H9 (cell line): ENCODE data around the gene ZNF837. TPM values are rescaled to one million over a fixed set of nuclear protein-coding genes. Genes with fewer than 3 reads are reported as not detected.

Source experiments
- DNase-seq: peaks from one replicate; pipeline ENCODE4 v3.0.0-alpha.2; 2017
- H2AFZ ChIP-seq: one replicate; pipeline ENCODE4 v1.6.1; 2013; ENCODE audit warnings: mild to moderate bottlenecking, low read length, control low read depth, moderate library complexity
- H2AK5ac ChIP-seq: 2 replicates; pipeline ENCODE4 v1.6.1; 2013; ENCODE audit warnings: low read length, control low read depth, mixed read lengths; ENCODE audit not compliant: insufficient read length
- H2BK120ac ChIP-seq: one replicate; pipeline ENCODE4 v1.6.1; 2013; ENCODE audit warnings: low read depth, mild to moderate bottlenecking, low read length, control low read depth, inconsistent platforms; ENCODE audit not compliant: poor library complexity, severe bottlenecking
- H2BK12ac ChIP-seq: 2 replicates; pipeline ENCODE4 v1.6.1; 2013; ENCODE audit warnings: low read length, control low read depth, mixed read lengths, low read depth; ENCODE audit not compliant: insufficient read length
- H2BK15ac ChIP-seq: 2 replicates; pipeline ENCODE4 v1.6.1; 2013; ENCODE audit warnings: low read depth, low read length, control low read depth
- H2BK20ac ChIP-seq: one replicate; pipeline ENCODE4 v1.6.1; 2013; ENCODE audit warnings: low read depth, mild to moderate bottlenecking, low read length, control low read depth, inconsistent platforms; ENCODE audit not compliant: poor library complexity, severe bottlenecking
- H2BK5ac ChIP-seq: 2 replicates; pipeline ENCODE4 v1.6.1; 2013; ENCODE audit warnings: low read length, control low read depth, mixed read lengths; ENCODE audit not compliant: insufficient read length
- H3K14ac ChIP-seq: 2 replicates; pipeline ENCODE4 v1.6.1; 2013; ENCODE audit warnings: low read length, control low read depth; ENCODE audit not compliant: insufficient read depth
- H3K18ac ChIP-seq: 2 replicates; pipeline ENCODE4 v1.6.1; 2013; ENCODE audit warnings: low read depth, mild to moderate bottlenecking, mixed read lengths, low read length, control low read depth; ENCODE audit not compliant: insufficient read length
- H3K23ac ChIP-seq: 2 replicates; pipeline ENCODE4 v1.6.1; 2013; ENCODE audit warnings: low read length, control low read depth, mixed read lengths, low read depth; ENCODE audit not compliant: insufficient read length
- H3K23me2 ChIP-seq: 2 replicates; pipeline ENCODE4 v1.6.1; 2013; ENCODE audit warnings: low read depth, mild to moderate bottlenecking, mixed read lengths, low read length, control low read depth; ENCODE audit not compliant: insufficient read length, poor library complexity, severe bottlenecking
- H3K27ac ChIP-seq: 2 replicates; pipeline ENCODE4 v1.5.1; 2013; ENCODE audit warnings: low read length, control low read depth, mixed read lengths, low read depth; ENCODE audit not compliant: insufficient read length
- H3K27me3 ChIP-seq: 2 replicates; pipeline ENCODE4 v1.6.1; 2013; ENCODE audit warnings: low read length, control low read depth, inconsistent platforms; ENCODE audit not compliant: insufficient read depth
- H3K4ac ChIP-seq: 2 replicates; pipeline ENCODE4 v1.6.1; 2013; ENCODE audit warnings: low read depth, mild to moderate bottlenecking, control low read depth, inconsistent platforms, low read length, moderate library complexity
- H3K4me1 ChIP-seq: 2 replicates; pipeline ENCODE4 v1.6.1; 2013; ENCODE audit warnings: low read length, control low read depth, inconsistent platforms; ENCODE audit not compliant: insufficient read depth
- H3K4me2 ChIP-seq: 2 replicates; pipeline ENCODE4 v1.6.1; 2013; ENCODE audit warnings: low read length, control low read depth, mixed read lengths; ENCODE audit not compliant: insufficient read length, insufficient read depth
- H3K56ac ChIP-seq: 2 replicates; pipeline ENCODE4 v1.6.1; 2013; ENCODE audit warnings: low read depth, mild to moderate bottlenecking, mixed read lengths, low read length, control low read depth; ENCODE audit not compliant: insufficient read length
- H3K79me1 ChIP-seq: 2 replicates; pipeline ENCODE4 v1.6.1; 2013; ENCODE audit warnings: low read depth, mild to moderate bottlenecking, moderate library complexity, low read length, control low read depth, inconsistent platforms; ENCODE audit not compliant: insufficient read depth, poor library complexity, severe bottlenecking
- H3K79me2 ChIP-seq: 2 replicates; pipeline ENCODE4 v1.6.1; 2013; ENCODE audit warnings: low read length, control low read depth, inconsistent platforms; ENCODE audit not compliant: insufficient read depth
- H3K9ac ChIP-seq: 2 replicates; pipeline ENCODE4 v1.6.1; 2013; ENCODE audit warnings: low read length, control low read depth, mixed read lengths; ENCODE audit not compliant: insufficient read length; ENCODE audit errors: extremely low read depth
- H3K9me3 ChIP-seq: one replicate; pipeline ENCODE4 v1.6.1; 2013; ENCODE audit warnings: low read depth, low read length, inconsistent platforms; ENCODE audit not compliant: control insufficient read depth
- H3T11ph ChIP-seq: one replicate; pipeline ENCODE4 v1.6.1; 2013; ENCODE audit warnings: mild to moderate bottlenecking, low read length, control low read depth, inconsistent platforms
- H4K20me1 ChIP-seq: one replicate; pipeline ENCODE4 v1.6.1; 2013; ENCODE audit not compliant: control insufficient read depth, insufficient read length, insufficient read depth
- H4K5ac ChIP-seq: 2 replicates; pipeline ENCODE4 v1.6.1; 2013; ENCODE audit warnings: low read depth, mild to moderate bottlenecking, mixed read lengths, low read length, control low read depth; ENCODE audit not compliant: insufficient read length
- H4K8ac ChIP-seq: replicated peaks from 2 replicates; pipeline ENCODE4 v1.6.1; 2013; ENCODE audit warnings: low read length, control low read depth, mixed read lengths, low read depth; ENCODE audit not compliant: insufficient read length
- H4K91ac ChIP-seq: 2 replicates; pipeline ENCODE4 v1.6.1; 2013; ENCODE audit warnings: low read depth, mild to moderate bottlenecking, moderate library complexity, mixed read lengths, low read length, control low read depth; ENCODE audit not compliant: insufficient read length
- H3K27ac Mint-ChIP-seq, 3 experiments: 2 replicates in 2 of 3; 3 replicates in 1 of 3; pipeline ENCODE4 v1.8.0; 2020 to 2021; ENCODE audit warnings: mixed read lengths in 3 of 3, mild to moderate bottlenecking in 1 of 3, moderate library complexity in 1 of 3
- H3K27me3 Mint-ChIP-seq: 2 replicates; pipeline ENCODE4 v1.8.0; 2021; ENCODE audit warnings: low read depth, mild to moderate bottlenecking, moderate library complexity, mixed read lengths
- H3K36me3 Mint-ChIP-seq, 3 experiments: 2 replicates in 2 of 3; 3 replicates in 1 of 3; pipeline ENCODE4 v1.8.0; 2020 to 2021; ENCODE audit warnings: low read depth in 3 of 3, mixed read lengths in 3 of 3; ENCODE audit not compliant: insufficient read depth in 1 of 3
- H3K4me1 Mint-ChIP-seq, 2 experiments: 2 replicates each; pipeline ENCODE4 v1.8.0; 2020; ENCODE audit warnings: mixed read lengths in 2 of 2
- H3K4me3 Mint-ChIP-seq, 2 experiments: 2 replicates in 1 of 2; 3 replicates in 1 of 2; pipeline ENCODE4 v1.8.0; 2020 to 2021; ENCODE audit warnings: mild to moderate bottlenecking in 2 of 2, mixed read lengths in 2 of 2, moderate library complexity in 1 of 2
- H3K9me3 Mint-ChIP-seq, 2 experiments: 2 replicates in 1 of 2; 3 replicates in 1 of 2; pipeline ENCODE4 v1.8.0; 2020; ENCODE audit warnings: mild to moderate bottlenecking in 2 of 2, mixed read lengths in 2 of 2, moderate library complexity in 1 of 2
- CTCF ChIP-seq: fragments of 200-600 bp; sonication (generic); conservative IDR thresholded peaks from 3 replicates; pipeline ENCODE4 v1.8.0; 2021; ENCODE audit warnings: antibody characterized with exemption, mild to moderate bottlenecking
- WGBS: extraction: QIAGEN DNeasy Blood & Tissue Kit; methylation state at CpG from one replicate; pipeline ENCODE4 v1.1.7; 2013; ENCODE audit warnings: missing lambda C conversion rate, low lambda C conversion rate, mixed read lengths; ENCODE audit not compliant: insufficient read length; ENCODE audit errors: extremely low coverage; 5-methylcytosine and 5-hydroxymethylcytosine counted together
- total RNA-seq: library from RNA; stranded (reverse); gene quantifications from 2 replicates; pipeline ENCODE4 v1.2.1, GENCODE V29; 2021

The ZNF837 gene
- total RNA-seq, 1 experiment from 2014 or later, result 3.4 TPM

- TF ChIP-seq CTCF, result no peak
- H2BK20ac ChIP-seq, result no peak overlapping the region
- no peak for DNase-seq
Observed at GRCh38 chr19:58396691-58397532, 16.1 kb upstream of the ZNF837 start.

More at GRCh38 chr19:58396691-58397532, 16.1 kb upstream of the ZNF837 start:
- Histone ChIP-seq H2AK5ac (no peak overlapping the region), H3K4me1 (no peaks in the 10 kb centered on the region), H2AFZ (no peak overlapping the region), H2BK120ac (no peak overlapping the region), H3K4me2 (no peak overlapping the region), H3K9ac (no peak overlapping the region), H4K8ac (no peak overlapping the region), H3T11ph (no peak overlapping the region), H3K14ac (no peak overlapping the region), H2BK5ac (no peak overlapping the region), H4K20me1 (peaks cover 5% of the 10 kb centered on the region), H3K23ac (no peak overlapping the region), H3K27me3 (no peaks in the 10 kb centered on the region; the same call in 1 of the 2 replicates), H4K91ac (no peak overlapping the region), H2BK12ac (no peak overlapping the region), H3K79me1 (peaks cover 3% of the 10 kb centered on the region), H3K18ac (no peak overlapping the region), H3K9me3 (no peaks in the 10 kb centered on the region), H3K4ac (no peak overlapping the region), H2BK15ac (no peak overlapping the region), H3K27ac (no peak overlapping the region), H3K79me2 (no peaks in the 10 kb centered on the region), H4K5ac (no peak overlapping the region), H3K23me2 (peaks cover 13% of the 10 kb centered on the region), H3K56ac (no peak overlapping the region)
- no CpG with 5 or more reads among the region's 58 CpGs for WGBS
- Mint-ChIP-seq H3K9me3 (no peaks in the 10 kb centered on the region), H3K4me1 (peaks cover 10 to 16% of the 10 kb centered on the region in 2 experiments), H3K27me3 (peaks cover 14% of the 10 kb centered on the region), H3K36me3 (peaks cover 26 to 32% (median 27%) of the 10 kb centered on the region in 3 experiments; a peak in 6 of 7 replicates), H3K4me3 (peak overlapping the region in 1 of 2 experiments; percentile 24; a peak in 1 of 5 replicates), H3K27ac (no peak overlapping the region)
